ENCODE results near the gene TXNDC9. TPM values are rescaled to one million over a fixed set of nuclear protein-coding genes. Genes with fewer than 3 reads are reported as not detected.

TXNDC9 gene
- total and polyA plus RNA-seq, 2 of the 8 experiments (the other 6 are each of a cell fraction or from before 2014, with no cell fraction given): 12.9 to 35.6 TPM

DNA sequence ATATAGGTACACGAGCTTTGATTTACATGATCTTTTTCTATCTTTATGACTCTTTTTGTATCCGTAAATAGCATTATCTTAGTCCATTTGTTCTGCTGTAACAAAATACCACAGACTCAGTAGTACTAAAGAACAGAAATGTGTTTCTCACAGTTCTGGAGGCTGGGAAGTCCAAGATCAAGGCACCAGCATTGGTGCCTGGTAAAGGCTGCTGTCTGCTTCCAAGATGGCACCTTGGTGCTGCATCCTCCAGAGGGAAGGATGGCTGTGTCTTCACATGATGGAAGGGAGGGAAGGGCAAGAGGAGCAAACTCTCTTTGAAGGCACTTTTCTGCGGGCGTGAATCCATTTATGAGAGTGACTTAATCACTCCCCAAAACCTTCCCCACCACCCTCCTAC lies 37.0 kb upstream of the TXNDC9 start:
- H3K4me3 ChIP-seq (ENCODE audit: extremely low read depth in 1 of 4, insufficient read depth in 2 of 4, low read depth in 3 of 4, low read length in 4 of 4): no peak overlapping the region
- no peaks in the 10 kb centered on the region for H3K27me3 ChIP-seq (replicated peaks in 1 of 4; ENCODE audit: control insufficient read depth in 3 of 4, extremely low read depth in 1 of 4, insufficient read depth in 3 of 4, low read length in 3 of 4)
- H3K23me2 ChIP-seq (ENCODE audit: low read depth, low read length): no peaks in the 10 kb centered on the region
- no peaks in the 10 kb centered on the region for H3K79me2 ChIP-seq (ENCODE audit: control insufficient read depth in 1 of 2, insufficient read depth in 2 of 2, low read length in 2 of 2)
- H3K36me3 ChIP-seq (ENCODE audit: control insufficient read depth in 2 of 4, insufficient read depth in 4 of 4, low read length in 3 of 4): peaks cover 0 to 84% (median 35%) of the 10 kb centered on the region in 4 experiments; a peak in 7 of 8 replicates
- TF ChIP-seq, protein P1, sequence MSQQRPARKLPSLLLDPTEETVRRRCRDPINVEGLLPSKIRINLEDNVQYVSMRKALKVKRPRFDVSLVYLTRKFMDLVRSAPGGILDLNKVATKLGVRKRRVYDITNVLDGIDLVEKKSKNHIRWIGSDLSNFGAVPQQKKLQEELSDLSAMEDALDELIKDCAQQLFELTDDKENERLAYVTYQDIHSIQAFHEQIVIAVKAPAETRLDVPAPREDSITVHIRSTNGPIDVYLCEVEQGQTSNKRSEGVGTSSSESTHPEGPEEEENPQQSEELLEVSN (IDR thresholded peaks at IDR 0.05): no peak
- TF ChIP-seq USF2 (IDR thresholded peaks at IDR 0.05; ENCODE audit: low read length) (no peak), CBX8 (IDR thresholded peaks at IDR 0.05; ENCODE audit: borderline replicate concordance, low read depth, low read length) (no peak), CTBP2 (IDR thresholded peaks at IDR 0.05; ENCODE audit: borderline replicate concordance, insufficient read depth, insufficient read length, low read length) (no peak), SIX5 (IDR thresholded peaks at IDR 0.05; ENCODE audit: low read depth, low read length) (no peak), RNF2 (IDR thresholded peaks at IDR 0.05; ENCODE audit: borderline replicate concordance, low read depth, low read length, missing control alignments, poor library complexity, severe bottlenecking) (no peak), SP1 (IDR thresholded peaks at IDR 0.05; ENCODE audit: low read depth, low read length) (no peak)
- TF ChIP-seq, protein P2, sequence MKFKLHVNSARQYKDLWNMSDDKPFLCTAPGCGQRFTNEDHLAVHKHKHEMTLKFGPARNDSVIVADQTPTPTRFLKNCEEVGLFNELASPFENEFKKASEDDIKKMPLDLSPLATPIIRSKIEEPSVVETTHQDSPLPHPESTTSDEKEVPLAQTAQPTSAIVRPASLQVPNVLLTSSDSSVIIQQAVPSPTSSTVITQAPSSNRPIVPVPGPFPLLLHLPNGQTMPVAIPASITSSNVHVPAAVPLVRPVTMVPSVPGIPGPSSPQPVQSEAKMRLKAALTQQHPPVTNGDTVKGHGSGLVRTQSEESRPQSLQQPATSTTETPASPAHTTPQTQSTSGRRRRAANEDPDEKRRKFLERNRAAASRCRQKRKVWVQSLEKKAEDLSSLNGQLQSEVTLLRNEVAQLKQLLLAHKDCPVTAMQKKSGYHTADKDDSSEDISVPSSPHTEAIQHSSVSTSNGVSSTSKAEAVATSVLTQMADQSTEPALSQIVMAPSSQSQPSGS (IDR thresholded peaks at IDR 0.05; ENCODE audit: low read length): no peak
- ChIA-PET POLR2A (ENCODE audit: partially characterized antibody) (interaction anchor here (1.6 kb wide), 1 partner anchor 23 kb away, joined by 3 read pairs; no protein-coding TSS in a partner anchor), CTCF (ENCODE audit: partially characterized antibody) (no interaction called here)
- H4K20me1 ChIP-seq (replicated peaks in 1 of 2; ENCODE audit: control insufficient read depth in 1 of 2, insufficient read depth in 2 of 2, low read length in 2 of 2): no peaks in the 10 kb centered on the region
- no peak overlapping the region for H3K18ac ChIP-seq (ENCODE audit: extremely low read depth, low read length)
- no peak overlapping the region for H3K14ac ChIP-seq (ENCODE audit: insufficient read length)
- no peaks in the 10 kb centered on the region for H3K79me1 ChIP-seq (ENCODE audit: low read depth, low read length)
- H2BK120ac ChIP-seq (replicated peaks; ENCODE audit: low read depth, low read length): no peak overlapping the region
- H2BK15ac ChIP-seq (ENCODE audit: low read length): no peak overlapping the region
- DNase-seq (ENCODE audit: low read depth in 1 of 2, low spot score in 2 of 2) (no peak), FAIRE-seq (no peak)
- no peak overlapping the region; the same call in 1 of the 2 replicates for H4K8ac ChIP-seq (ENCODE audit: extremely low read depth, insufficient read depth, low read length)
- no peak overlapping the region for H2BK12ac ChIP-seq (ENCODE audit: low read depth, low read length)
- H3K27ac ChIP-seq (ENCODE audit: low read depth, low read length): no peak overlapping the region
- no peak overlapping the region for H4K91ac ChIP-seq (replicated peaks; ENCODE audit: insufficient read length, low read length)
- no peak overlapping the region for H3K4me2 ChIP-seq (ENCODE audit: insufficient read depth in 1 of 2, low read depth in 2 of 2, low read length in 2 of 2)
- no peak overlapping the region for H4K5ac ChIP-seq (ENCODE audit: insufficient read length, low read depth, low read length)
- no peak overlapping the region for H3K9ac ChIP-seq (replicated peaks in 1 of 4; ENCODE audit: extremely low read depth in 1 of 4, low read depth in 3 of 4, low read length in 3 of 4)
- no peaks in the 10 kb centered on the region; a peak in 1 of 4 replicates for H3K9me3 ChIP-seq (ENCODE audit: insufficient read depth in 2 of 2, low read depth in 1 of 2, low read length in 1 of 2)
- WGBS, 2 experiments (ENCODE audit: extremely low coverage in 1 of 2, insufficient coverage in 1 of 2, insufficient read length in 1 of 2, insufficient replicate concordance in 2 of 2, low coverage in 1 of 2, low lambda C conversion rate in 2 of 2, missing lambda C conversion rate in 1 of 2): 90% methylated on average over 4 of the region's 4 CpGs; no CpG with 5 or more reads in 1 of the 2 experiments
- H3K23ac ChIP-seq (ENCODE audit: insufficient read length): no peak overlapping the region
- H2AFZ ChIP-seq (ENCODE audit: low read length): no peak overlapping the region
- no peak overlapping the region for H2AK5ac ChIP-seq (ENCODE audit: low read depth, low read length)
- no peaks in the 10 kb centered on the region for H3K4me1 ChIP-seq (replicated peaks in 1 of 4; ENCODE audit: control insufficient read depth in 3 of 4, insufficient read depth in 4 of 4, low read length in 3 of 4)
- H2BK5ac ChIP-seq (ENCODE audit: low read depth, low read length): no peak overlapping the region
- no peak overlapping the region for H3K4ac ChIP-seq (replicated peaks; ENCODE audit: insufficient read length, low read depth, low read length)
- H2BK20ac ChIP-seq (ENCODE audit: low read length): no peak overlapping the region
- H3K56ac ChIP-seq (replicated peaks; ENCODE audit: insufficient read length, low read depth, low read length): no peak overlapping the region
